Right cardiac atrium (tissue), 5 donors: ENCODE measurements around the gene ZBTB1. TPM values are rescaled to one million over a fixed set of nuclear protein-coding genes. Genes with fewer than 3 reads are reported as not detected.
A peak's percentile ranks its signal among the peaks of the same experiment; 100 is the strongest.

Experiments
- ATAC-seq, 2 donors: fragments of 200-7000 bp; cut with Tn5 transposase; one replicate each; pipeline versions ENCODE4 v1.8.0 to v1.9.1; 2020; ENCODE audit warnings: moderate library complexity in 2 of 2, mild to moderate bottlenecking in 1 of 2
- DNase-seq, 3 donors: peaks; one replicate each; pipeline ENCODE4 v3.0.0-alpha.2; 2020
- H3K27ac ChIP-seq: one replicate; pipeline ENCODE4 v1.5.1; 2013; ENCODE audit warnings: mild to moderate bottlenecking, low read length, control low read depth, moderate library complexity
- H3K27me3 ChIP-seq: one replicate; pipeline ENCODE4 v1.6.1; 2013; ENCODE audit not compliant: control insufficient read depth, insufficient read depth
- H3K4me1 ChIP-seq: one replicate; pipeline ENCODE4 v1.6.1; 2013; ENCODE audit warnings: low read length; ENCODE audit not compliant: control insufficient read depth, insufficient read depth
- H3K4me3 ChIP-seq: one replicate; pipeline ENCODE4 v1.5.1; 2013; ENCODE audit warnings: low read length, control low read depth
- H3K9me3 ChIP-seq: one replicate; pipeline ENCODE4 v1.6.1; 2013; ENCODE audit warnings: low read length; ENCODE audit not compliant: control insufficient read depth
- WGBS: extraction: QIAGEN DNeasy Blood & Tissue Kit; methylation state at CpG from one replicate; pipeline ENCODE4 v1.1.7; 2013; 5-methylcytosine and 5-hydroxymethylcytosine counted together
- intact Hi-C, 4 donors: fragments of 100-400 bp; cut with DNase I; formaldehyde crosslinking; loops; one replicate each; pipeline versions ENCODE4 v1.11.0 to v1.14.0; 2022 to 2023
- polyA plus RNA-seq: library from polyadenylated mRNA; stranded (reverse); fragments of 200-250 nt; gene quantifications from one replicate; pipeline ENCODE4 v1.2.3, GENCODE V29; 2013
- total RNA-seq, 4 donors: library from RNA; stranded (reverse); fragmentation: NEBNext Ultra II Directional; extraction: Animal tissue kit (Norgen Biotek cat#: 25700); gene quantifications; one replicate each; pipeline ENCODE4 v1.2.1, GENCODE V29; 2021
- donor health status: healthy with polysubstance abuse.
- donor health status: DM: no; HTN: yes; CAD: no.
- donor health status: DM: no; HTN: no; CAD: no.
- donor health status: DM: no; HTN: yes; CAD: no; lungs with severe emphysema.
- donor health status: DM: yes; HTN: yes; CAD: no.

Gene ZBTB1
- total and polyA plus RNA-seq, 5 donors = 10.3 to 27.6 (median 24.6) TPM

- Histone ChIP-seq H3K9me3 (no peaks in the 10 kb centered on the region), H3K4me3 (no peak overlapping the region), H3K27me3 (no peaks in the 10 kb centered on the region), H3K27ac (no peak overlapping the region), H3K4me1 (no peaks in the 10 kb centered on the region)
- intact Hi-C loops = no loop called here
- 79% methylated on average over 4 of the region's 4 CpGs for WGBS
- ATAC-seq (no peak), DNase-seq (peak in 1 of 3 donors; percentile 19)
These were observed 32.1 kb downstream of the ZBTB1 start for GRCh38 chr14:64536488-64537245.

DNA sequence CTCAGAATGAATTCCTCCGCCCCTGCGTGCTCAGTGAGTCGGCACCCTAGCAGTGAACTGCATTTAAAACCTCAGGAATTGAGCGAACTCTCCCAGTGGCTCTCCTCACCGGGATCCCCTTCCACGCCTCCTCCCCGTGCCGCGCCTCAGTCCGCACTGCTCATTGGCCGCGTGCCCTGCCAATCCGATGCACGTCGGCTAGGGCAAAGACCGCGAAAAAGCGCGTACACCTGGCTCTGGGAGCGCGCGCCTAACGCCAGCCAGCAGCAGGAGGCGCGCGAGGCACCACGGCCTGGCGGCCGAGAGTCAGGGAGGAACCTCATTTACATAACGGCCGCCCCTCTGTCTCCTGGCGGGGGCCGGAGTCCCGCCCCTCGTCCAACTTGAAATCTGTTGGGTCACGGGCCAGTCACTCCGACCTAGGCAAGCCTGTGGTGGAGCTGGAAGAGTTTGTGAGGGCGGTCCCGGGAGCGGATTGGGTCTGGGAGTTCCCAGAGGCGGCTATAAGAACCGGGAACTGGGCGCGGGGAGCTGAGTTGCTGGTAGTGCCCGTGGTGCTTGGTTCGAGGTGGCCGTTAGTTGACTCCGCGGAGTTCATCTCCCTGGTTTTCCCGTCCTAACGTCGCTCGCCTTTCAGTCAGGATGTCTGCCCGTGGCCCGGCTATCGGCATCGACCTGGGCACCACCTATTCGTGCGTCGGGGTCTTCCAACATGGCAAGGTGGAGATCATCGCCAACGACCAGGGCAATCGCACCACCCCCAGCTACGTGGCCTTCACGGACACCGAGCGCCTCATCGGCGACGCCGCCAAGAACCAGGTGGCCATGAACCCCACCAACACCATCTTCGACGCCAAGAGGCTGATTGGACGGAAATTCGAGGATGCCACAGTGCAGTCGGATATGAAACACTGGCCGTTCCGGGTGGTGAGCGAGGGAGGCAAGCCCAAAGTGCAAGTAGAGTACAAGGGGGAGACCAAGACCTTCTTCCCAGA lies 35.9 kb downstream of the ZBTB1 start, which contains the start of gene HSPA2:
TSS of gene HSPA2 (plus strand) at position 534 of the 995 bp plus-strand sequence. CDS start at position 643, 109 bp downstream.
- intact Hi-C loops = loop anchor here (2.0 to 10.0 kb wide), 3 partner anchors 94 to 97 kb away; no protein-coding TSS in a partner anchor
- Histone ChIP-seq H3K27ac (no peak within 1 kb of the TSS), H3K27me3 (no peaks in the 10 kb centered on the region), H3K4me1 (no peaks in the 10 kb centered on the region), H3K9me3 (no peaks in the 10 kb centered on the region), H3K4me3 (peak within 1 kb of the TSS; percentile 62)
- DNase-seq (peak; percentile 99 to 100 (median 99)), ATAC-seq (peak; percentile 98)
- 5% methylated on average over 79 of the region's 79 CpGs for WGBS

DNA sequence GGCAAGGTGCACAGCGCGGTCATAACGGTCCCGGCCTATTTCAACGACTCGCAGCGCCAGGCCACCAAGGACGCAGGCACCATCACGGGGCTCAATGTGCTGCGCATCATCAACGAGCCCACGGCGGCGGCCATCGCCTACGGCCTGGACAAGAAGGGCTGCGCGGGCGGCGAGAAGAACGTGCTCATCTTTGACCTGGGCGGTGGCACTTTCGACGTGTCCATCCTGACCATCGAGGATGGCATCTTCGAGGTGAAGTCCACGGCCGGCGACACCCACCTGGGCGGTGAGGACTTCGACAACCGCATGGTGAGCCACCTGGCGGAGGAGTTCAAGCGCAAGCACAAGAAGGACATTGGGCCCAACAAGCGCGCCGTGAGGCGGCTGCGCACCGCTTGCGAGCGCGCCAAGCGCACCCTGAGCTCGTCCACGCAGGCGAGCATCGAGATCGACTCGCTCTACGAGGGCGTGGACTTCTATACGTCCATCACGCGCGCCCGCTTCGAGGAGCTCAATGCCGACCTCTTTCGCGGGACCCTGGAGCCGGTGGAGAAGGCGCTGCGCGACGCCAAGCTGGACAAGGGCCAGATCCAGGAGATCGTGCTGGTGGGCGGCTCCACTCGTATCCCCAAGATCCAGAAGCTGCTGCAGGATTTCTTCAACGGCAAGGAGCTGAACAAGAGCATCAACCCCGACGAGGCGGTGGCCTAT lies 36.8 kb downstream of the ZBTB1 start:
- DNase-seq = peak; percentile 34 to 78 (median 71)
- WGBS = 15% methylated on average over 73 of the region's 73 CpGs
- ATAC-seq = no peak

DNA sequence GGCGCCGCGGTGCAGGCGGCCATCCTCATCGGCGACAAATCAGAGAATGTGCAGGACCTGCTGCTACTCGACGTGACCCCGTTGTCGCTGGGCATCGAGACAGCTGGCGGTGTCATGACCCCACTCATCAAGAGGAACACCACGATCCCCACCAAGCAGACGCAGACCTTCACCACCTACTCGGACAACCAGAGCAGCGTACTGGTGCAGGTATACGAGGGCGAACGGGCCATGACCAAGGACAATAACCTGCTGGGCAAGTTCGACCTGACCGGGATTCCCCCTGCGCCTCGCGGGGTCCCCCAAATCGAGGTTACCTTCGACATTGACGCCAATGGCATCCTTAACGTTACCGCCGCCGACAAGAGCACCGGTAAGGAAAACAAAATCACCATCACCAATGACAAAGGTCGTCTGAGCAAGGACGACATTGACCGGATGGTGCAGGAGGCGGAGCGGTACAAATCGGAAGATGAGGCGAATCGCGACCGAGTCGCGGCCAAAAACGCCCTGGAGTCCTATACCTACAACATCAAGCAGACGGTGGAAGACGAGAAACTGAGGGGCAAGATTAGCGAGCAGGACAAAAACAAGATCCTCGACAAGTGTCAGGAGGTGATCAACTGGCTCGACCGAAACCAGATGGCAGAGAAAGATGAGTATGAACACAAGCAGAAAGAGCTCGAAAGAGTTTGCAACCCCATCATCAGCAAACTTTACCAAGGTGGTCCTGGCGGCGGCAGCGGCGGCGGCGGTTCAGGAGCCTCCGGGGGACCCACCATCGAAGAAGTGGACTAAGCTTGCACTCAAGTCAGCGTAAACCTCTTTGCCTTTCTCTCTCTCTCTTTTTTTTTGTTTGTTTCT lies 37.6 kb downstream of the ZBTB1 start:
- intact Hi-C loops = loop anchor here (2.0 to 10.0 kb wide), 3 partner anchors 93 to 95 kb away; no protein-coding TSS in a partner anchor
- 10% methylated on average over 61 of the region's 61 CpGs for WGBS
- H3K27me3 ChIP-seq = no peaks in the 10 kb centered on the region
- ATAC-seq = no peak
- peak overlapping the region; percentile 41 for H3K4me3 ChIP-seq
- no peaks in the 10 kb centered on the region for H3K9me3 ChIP-seq
- no peak overlapping the region for H3K27ac ChIP-seq
- DNase-seq = peak; percentile 21 to 63 (median 46)
- H3K4me1 ChIP-seq = no peaks in the 10 kb centered on the region

More for the DNA sequence above, 36.8 kb downstream of the ZBTB1 start:
- Histone ChIP-seq H3K4me3 (peak overlapping the region; percentile 41), H3K27me3 (no peaks in the 10 kb centered on the region), H3K9me3 (no peaks in the 10 kb centered on the region), H3K27ac (no peak overlapping the region), H3K4me1 (no peaks in the 10 kb centered on the region)
- intact Hi-C loops = loop anchor here (2.0 to 10.0 kb wide), 3 partner anchors 93 to 96 kb away; no protein-coding TSS in a partner anchor

DNA sequence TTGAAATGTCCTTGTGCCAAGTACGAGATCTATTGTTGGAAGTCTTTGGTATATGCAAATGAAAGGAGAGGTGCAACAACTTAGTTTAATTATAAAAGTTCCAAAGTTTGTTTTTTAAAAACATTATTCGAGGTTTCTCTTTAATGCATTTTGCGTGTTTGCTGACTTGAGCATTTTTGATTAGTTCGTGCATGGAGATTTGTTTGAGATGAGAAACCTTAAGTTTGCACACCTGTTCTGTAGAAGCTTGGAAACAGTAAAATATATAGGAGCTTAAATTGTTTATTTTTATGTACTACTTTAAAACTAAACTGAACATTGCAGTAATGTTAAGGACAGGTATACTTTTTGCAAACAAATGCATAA lies 38.2 kb downstream of the ZBTB1 start:
- Histone ChIP-seq H3K9me3 (no peaks in the 10 kb centered on the region), H3K4me3 (peak overlapping the region; percentile 41), H3K27me3 (no peaks in the 10 kb centered on the region), H3K4me1 (no peaks in the 10 kb centered on the region), H3K27ac (no peak overlapping the region)
- intact Hi-C loops = loop anchor here in 3 of 4 donors (5.0 to 10.0 kb wide), 2 partner anchors 92 to 94 kb away; no protein-coding TSS in a partner anchor
- ATAC-seq (no peak), DNase-seq (no peak)
- 66% methylated on average over 4 of the region's 4 CpGs for WGBS

GRCh38 chr14:64544607-64545312 lies 40.2 kb downstream of the ZBTB1 start:
- ATAC-seq (no peak), DNase-seq (no peak)
- no peak overlapping the region for H3K27ac ChIP-seq
- intact Hi-C loops = loop anchor here in 3 of 4 donors (5.0 to 10.0 kb wide), 2 partner anchors 90 to 93 kb away; no protein-coding TSS in a partner anchor
- no peaks in the 10 kb centered on the region for H3K9me3 ChIP-seq
- no peak overlapping the region for H3K4me3 ChIP-seq
- H3K4me1 ChIP-seq = no peaks in the 10 kb centered on the region
- H3K27me3 ChIP-seq = no peaks in the 10 kb centered on the region
- WGBS = 71% methylated on average over 5 of the region's 5 CpGs

DNA sequence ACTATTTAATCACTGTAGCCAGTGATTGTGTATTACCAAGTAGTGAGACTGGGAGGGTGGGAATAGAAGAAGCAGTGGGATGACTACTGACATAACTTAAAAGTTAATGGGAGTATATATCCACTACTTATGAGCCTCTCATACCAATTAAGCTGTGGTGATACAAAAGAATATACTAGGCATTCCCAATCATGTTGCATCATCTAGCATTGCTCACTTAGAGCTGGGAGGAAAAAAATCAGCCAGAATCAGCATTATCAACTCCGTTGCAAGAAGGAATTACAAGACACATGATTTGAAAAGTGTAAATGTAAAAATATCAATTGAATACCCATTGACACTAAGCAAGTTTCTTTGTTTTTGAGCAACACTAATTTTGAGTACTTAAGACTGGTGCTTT lies 44.4 kb downstream of the ZBTB1 start:
- WGBS = 92% methylated on average over 1 of the region's 1 CpG
- intact Hi-C loops = loop anchor here in 1 of 4 donors (10.0 kb wide), 1 partner anchor 86 kb away; no protein-coding TSS in a partner anchor
- no peak for DNase-seq
- peaks cover 2% of the 10 kb centered on the region for H3K4me1 ChIP-seq
- no peaks in the 10 kb centered on the region for H3K27me3 ChIP-seq
- H3K27ac ChIP-seq = no peak overlapping the region
- no peak overlapping the region for H3K4me3 ChIP-seq
- no peaks in the 10 kb centered on the region for H3K9me3 ChIP-seq
- no peak for ATAC-seq

DNA sequence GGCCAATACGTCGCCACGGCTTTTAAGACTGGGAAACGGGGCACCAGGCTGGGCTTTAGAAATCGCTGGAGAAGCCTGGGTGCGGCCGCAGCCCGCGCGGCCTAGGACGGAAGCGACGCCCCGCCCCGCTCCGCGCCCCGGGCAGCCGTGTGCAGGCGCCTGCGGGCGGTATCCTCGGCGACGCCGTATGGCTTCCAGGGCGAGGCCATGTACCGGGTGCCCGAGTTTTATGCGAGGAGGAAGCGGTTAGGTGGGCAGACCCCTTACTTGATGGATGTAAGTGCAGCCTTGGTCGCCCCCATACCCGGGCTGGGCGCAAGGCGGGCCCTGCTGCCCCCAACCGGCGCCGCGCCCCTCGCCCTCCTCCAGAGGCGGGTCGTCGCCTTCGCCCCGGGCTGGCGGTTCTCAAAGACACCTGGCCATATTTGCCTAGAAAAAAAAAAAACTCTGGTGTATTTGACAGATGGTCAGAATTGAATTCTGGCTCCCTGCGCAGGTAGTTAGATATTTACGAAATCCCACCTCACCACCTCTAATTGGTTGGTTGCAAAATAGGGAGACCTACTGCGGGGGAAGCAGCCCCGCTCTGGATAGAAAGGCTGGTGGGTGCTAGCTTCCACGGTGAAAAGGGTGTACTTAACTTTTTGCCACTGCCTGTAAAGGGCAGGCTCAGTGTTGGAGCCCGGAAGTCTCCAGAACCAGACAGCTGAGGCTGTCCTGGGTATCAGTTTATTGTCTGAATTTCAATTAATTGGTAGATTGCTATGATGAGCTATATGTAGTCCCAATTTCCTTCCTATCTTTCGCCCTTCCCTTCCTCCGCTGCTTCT lies 45.4 kb downstream of the ZBTB1 start, which contains the start of gene PPP1R36:
TSS of gene PPP1R36 (plus strand) at position 171 of the 830 bp plus-strand sequence. CDS start at position 208, 37 bp downstream.
- DNase-seq (peak; percentile 59 to 88 (median 84)), ATAC-seq (peak; percentile 97)
- intact Hi-C loops = loop anchor here in 1 of 4 donors (10.0 kb wide), 1 partner anchor 85 kb away; no protein-coding TSS in a partner anchor
- Histone ChIP-seq H3K9me3 (no peaks in the 10 kb centered on the region), H3K4me1 (peaks cover 2% of the 10 kb centered on the region), H3K27me3 (no peaks in the 10 kb centered on the region), H3K27ac (no peak within 1 kb of the TSS), H3K4me3 (peak within 1 kb of the TSS; percentile 70)
- WGBS = 8% methylated on average over 54 of the region's 54 CpGs
